Liver (tissue), 3 donors: Measurements from ENCODE around the gene SEMA5A.

ENCODE experiments used
- ATF3 ChIP-seq: IDR thresholded peaks from 2 replicates; pipeline ENCODE4 v1.6.1; 2016; ENCODE audit warnings: antibody characterized with exemption
- CTCF ChIP-seq: fragments of 150-350 bp; IDR thresholded peaks from 2 replicates; pipeline ENCODE4 v1.5.1; 2017; ENCODE audit warnings: improper control_type of control experiment, low read depth, low read length; ENCODE audit not compliant: missing input control
- EGR1 ChIP-seq, 2 donors: IDR thresholded peaks; 2 replicates each; pipeline ENCODE4 v1.6.1; 2016 to 2018; ENCODE audit warnings: antibody characterized with exemption in 2 of 2, low read depth in 2 of 2
- FOXA1 ChIP-seq: IDR thresholded peaks from 2 replicates; pipeline ENCODE4 v1.6.1; 2016; ENCODE audit warnings: antibody characterized with exemption
- FOXA2 ChIP-seq: IDR thresholded peaks from 2 replicates; pipeline ENCODE4 v1.6.1; 2016; ENCODE audit warnings: antibody characterized with exemption
- GABPA ChIP-seq, 2 donors: IDR thresholded peaks in 1 of 2; conservative IDR thresholded peaks in 1 of 2; 2 replicates each; pipeline ENCODE4 v1.6.1; 2016; ENCODE audit warnings: antibody characterized with exemption in 2 of 2, mild to moderate bottlenecking in 1 of 2, moderate library complexity in 1 of 2
- HNF4G ChIP-seq: IDR thresholded peaks from 2 replicates; pipeline ENCODE4 v1.6.1; 2016; ENCODE audit warnings: antibody characterized with exemption
- JUND ChIP-seq, 2 donors: IDR thresholded peaks; 2 replicates each; pipeline ENCODE4 v1.6.1; 2016; ENCODE audit warnings: antibody characterized with exemption in 2 of 2
- RAD21 ChIP-seq, 2 donors: IDR thresholded peaks; 2 replicates each; pipeline ENCODE4 v1.6.1; 2016; ENCODE audit warnings: antibody characterized with exemption in 2 of 2, mild to moderate bottlenecking in 2 of 2
- SP1 ChIP-seq: IDR thresholded peaks from 2 replicates; pipeline ENCODE4 v1.6.1; 2018; ENCODE audit warnings: antibody characterized with exemption, mild to moderate bottlenecking
- TAF1 ChIP-seq: conservative IDR thresholded peaks from 2 replicates; pipeline ENCODE4 v1.6.1; 2016; ENCODE audit warnings: antibody characterized with exemption, mild to moderate bottlenecking
- TF ChIP-seq, protein P1 (sequence below): IDR thresholded peaks from 2 replicates; pipeline ENCODE4 v1.6.1; 2016; ENCODE audit warnings: antibody characterized with exemption
- TF ChIP-seq, protein P2 (sequence below): IDR thresholded peaks from 2 replicates; pipeline ENCODE4 v1.6.1; 2016; ENCODE audit warnings: antibody characterized with exemption, mild to moderate bottlenecking
- donor health status: healthy.
- donor health status: healthy.

DNA sequence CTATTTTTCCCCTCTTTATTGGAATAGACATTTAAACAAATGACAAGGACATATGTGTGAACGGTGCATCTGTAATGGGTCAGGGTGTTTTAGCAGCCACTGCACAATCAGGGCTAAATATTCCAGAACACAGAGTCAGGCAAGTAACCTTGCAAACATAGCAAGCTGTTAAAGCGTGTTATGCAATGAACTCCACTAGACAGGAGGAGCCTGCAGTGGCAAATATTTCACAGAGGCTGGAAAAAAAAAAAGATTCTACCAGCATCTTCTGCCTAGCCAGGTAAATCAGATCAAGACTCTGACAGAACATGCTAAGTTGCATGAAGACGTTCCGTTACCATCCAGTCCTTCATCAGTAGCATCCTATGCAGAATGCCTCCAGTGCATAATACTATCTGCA is 171.8 kb downstream of the SEMA5A start:
- no peak for TF ChIP-seq CTCF
- TF ChIP-seq, protein P1, sequence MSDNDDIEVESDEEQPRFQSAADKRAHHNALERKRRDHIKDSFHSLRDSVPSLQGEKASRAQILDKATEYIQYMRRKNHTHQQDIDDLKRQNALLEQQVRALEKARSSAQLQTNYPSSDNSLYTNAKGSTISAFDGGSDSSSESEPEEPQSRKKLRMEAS: no peak
- no peak for TF ChIP-seq TAF1
- no peak for TF ChIP-seq EGR1 (IDR thresholded peaks at IDR 0.05; ENCODE audit: low read depth in 2 of 2)
- TF ChIP-seq, protein P2, sequence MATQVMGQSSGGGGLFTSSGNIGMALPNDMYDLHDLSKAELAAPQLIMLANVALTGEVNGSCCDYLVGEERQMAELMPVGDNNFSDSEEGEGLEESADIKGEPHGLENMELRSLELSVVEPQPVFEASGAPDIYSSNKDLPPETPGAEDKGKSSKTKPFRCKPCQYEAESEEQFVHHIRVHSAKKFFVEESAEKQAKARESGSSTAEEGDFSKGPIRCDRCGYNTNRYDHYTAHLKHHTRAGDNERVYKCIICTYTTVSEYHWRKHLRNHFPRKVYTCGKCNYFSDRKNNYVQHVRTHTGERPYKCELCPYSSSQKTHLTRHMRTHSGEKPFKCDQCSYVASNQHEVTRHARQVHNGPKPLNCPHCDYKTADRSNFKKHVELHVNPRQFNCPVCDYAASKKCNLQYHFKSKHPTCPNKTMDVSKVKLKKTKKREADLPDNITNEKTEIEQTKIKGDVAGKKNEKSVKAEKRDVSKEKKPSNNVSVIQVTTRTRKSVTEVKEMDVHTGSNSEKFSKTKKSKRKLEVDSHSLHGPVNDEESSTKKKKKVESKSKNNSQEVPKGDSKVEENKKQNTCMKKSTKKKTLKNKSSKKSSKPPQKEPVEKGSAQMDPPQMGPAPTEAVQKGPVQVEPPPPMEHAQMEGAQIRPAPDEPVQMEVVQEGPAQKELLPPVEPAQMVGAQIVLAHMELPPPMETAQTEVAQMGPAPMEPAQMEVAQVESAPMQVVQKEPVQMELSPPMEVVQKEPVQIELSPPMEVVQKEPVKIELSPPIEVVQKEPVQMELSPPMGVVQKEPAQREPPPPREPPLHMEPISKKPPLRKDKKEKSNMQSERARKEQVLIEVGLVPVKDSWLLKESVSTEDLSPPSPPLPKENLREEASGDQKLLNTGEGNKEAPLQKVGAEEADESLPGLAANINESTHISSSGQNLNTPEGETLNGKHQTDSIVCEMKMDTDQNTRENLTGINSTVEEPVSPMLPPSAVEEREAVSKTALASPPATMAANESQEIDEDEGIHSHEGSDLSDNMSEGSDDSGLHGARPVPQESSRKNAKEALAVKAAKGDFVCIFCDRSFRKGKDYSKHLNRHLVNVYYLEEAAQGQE: no peak
- TF ChIP-seq SP1: no peak
- TF ChIP-seq RAD21 (IDR thresholded peaks at IDR 0.05): peak; percentile 26 to 49
- TF ChIP-seq ATF3: no peak
- no peak for TF ChIP-seq FOXA1
- TF ChIP-seq HNF4G: no peak
- TF ChIP-seq GABPA (IDR thresholded peaks at IDR 0.05 in 1 of 2, conservative IDR thresholded peaks at IDR 0.05 in 1 of 2): no peak
- TF ChIP-seq FOXA2: no peak
- no peak for TF ChIP-seq JUND (IDR thresholded peaks at IDR 0.05)
